ENCODE data around the gene GJB6. TPM values are rescaled to one million over a fixed set of nuclear protein-coding genes. Genes with fewer than 3 reads are reported as not detected.

GJB6 gene
- polyA plus RNA-seq, 2 of the 4 experiments (the other 2 are of a cell fraction), result 0.06 TPM; not detected in 1

DNA sequence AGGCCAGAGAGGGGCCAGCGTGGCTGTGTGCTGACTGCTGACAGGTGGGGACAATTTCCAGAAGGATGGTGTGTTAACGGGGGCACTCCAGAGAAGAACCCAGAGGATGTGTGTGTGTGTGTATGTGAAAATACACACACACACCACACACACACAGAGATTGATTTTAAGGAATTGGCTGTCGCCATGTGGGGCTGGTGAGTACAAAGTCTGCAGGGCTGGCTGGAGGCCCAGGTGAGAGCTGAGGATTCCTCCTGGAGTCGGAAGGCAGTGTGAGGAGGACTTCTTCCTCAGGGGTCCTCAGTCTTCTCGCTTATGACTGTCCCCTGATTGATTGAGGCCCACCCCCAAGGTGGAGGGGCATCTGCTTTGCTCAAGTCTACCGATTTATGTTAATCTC lies 7.6 kb upstream of the GJB6 start (continued):
- TF ChIP-seq ZNF302 (CRISPR knock-in tag; IDR thresholded peaks at IDR 0.05) (no peak), HOXA7 (CRISPR knock-in tag; IDR thresholded peaks at IDR 0.05) (no peak), KDM1A (IDR thresholded peaks at IDR 0.05; ENCODE audit: low read depth) (no peak), E2F6 (IDR thresholded peaks at IDR 0.05; ENCODE audit: borderline replicate concordance, low read depth) (no peak), CHD2 (IDR thresholded peaks at IDR 0.05; ENCODE audit: low read length, partially characterized antibody) (no peak), JUNB (IDR thresholded peaks at IDR 0.05) (no peak), CEBPB (IDR thresholded peaks at IDR 0.05) (no peak)
- TF ChIP-seq, protein P1, sequence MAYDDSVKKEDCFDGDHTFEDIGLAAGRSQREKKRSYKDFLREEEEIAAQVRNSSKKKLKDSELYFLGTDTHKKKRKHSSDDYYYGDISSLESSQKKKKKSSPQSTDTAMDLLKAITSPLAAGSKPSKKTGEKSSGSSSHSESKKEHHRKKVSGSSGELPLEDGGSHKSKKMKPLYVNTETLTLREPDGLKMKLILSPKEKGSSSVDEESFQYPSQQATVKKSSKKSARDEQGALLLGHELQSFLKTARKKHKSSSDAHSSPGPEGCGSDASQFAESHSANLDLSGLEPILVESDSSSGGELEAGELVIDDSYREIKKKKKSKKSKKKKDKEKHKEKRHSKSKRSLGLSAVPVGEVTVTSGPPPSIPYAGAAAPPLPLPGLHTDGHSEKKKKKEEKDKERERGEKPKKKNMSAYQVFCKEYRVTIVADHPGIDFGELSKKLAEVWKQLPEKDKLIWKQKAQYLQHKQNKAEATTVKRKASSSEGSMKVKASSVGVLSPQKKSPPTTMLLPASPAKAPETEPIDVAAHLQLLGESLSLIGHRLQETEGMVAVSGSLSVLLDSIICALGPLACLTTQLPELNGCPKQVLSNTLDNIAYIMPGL (CRISPR knock-in tag; IDR thresholded peaks at IDR 0.05; ENCODE audit: borderline replicate concordance), result no peak

DNA sequence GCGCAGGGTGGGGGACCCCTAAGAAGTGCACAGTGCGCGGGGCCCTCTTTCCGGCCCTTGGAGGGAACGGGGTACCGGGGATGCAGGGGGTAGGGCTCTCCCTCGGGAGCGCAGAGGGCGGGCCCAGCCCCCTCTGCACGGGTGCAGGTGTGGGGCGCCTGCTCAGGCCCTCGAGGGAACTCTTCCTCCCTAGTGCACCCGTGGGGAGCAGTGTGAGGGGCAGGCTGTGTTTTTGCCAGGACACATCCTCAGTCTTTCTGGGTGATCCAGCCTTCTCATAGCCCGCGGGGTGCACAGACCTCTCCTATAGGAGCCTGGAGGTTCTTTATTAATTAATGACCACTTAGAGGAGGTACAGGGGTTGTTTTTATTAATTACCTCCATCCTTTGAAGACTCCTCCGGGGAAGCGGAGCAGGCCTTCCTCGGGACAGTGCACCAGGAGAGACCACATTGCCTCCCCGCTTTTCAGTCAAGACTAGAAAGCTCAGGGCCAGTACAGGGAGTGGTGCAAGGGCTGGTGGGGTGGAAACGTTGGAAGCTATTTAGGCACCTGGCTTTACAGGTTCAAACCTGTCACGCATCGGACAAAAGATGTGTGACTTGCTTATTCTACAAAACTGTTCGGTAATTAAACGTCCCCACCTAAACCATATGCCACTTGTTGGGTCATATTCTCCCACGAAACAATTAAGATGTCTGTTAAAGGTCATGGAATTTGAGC lies 598 bp upstream of the GJB6 start:
- peak overlapping the region in 1 of 2 experiments; percentile 71; a peak in 2 of 6 replicates for H3K27ac ChIP-seq
- DNase-seq (ENCODE audit: low read depth in 1 of 2, low spot score in 1 of 2) (no peak), ATAC-seq (no peak), FAIRE-seq (no peak)
- ChIA-PET CTCF (no interaction called here), POLR2A (no interaction called here)
- H3K9me3 ChIP-seq, result no peaks in the 10 kb centered on the region
- H3K4me1 ChIP-seq, result no peaks in the 10 kb centered on the region
- H3K4me3 ChIP-seq, result peak overlapping the region; percentile 47
- 83% methylated on average over 11 of the region's 25 CpGs for WGBS (ENCODE audit: missing lambda C conversion rate)
- no peak for TF ChIP-seq ESRRA (IDR thresholded peaks at IDR 0.05; ENCODE audit: borderline replicate concordance, low read length)
- TF ChIP-seq SREBF2 (IDR thresholded peaks at IDR 0.05), result no peak
- TF ChIP-seq PHF8 (IDR thresholded peaks at IDR 0.05; ENCODE audit: borderline replicate concordance, low read depth), result no peak
- no peak for TF ChIP-seq RCOR1 (IDR thresholded peaks at IDR 0.05; ENCODE audit: low read depth, low read length)
- TF ChIP-seq EHF (CRISPR knock-in tag; IDR thresholded peaks at IDR 0.05), result no peak
- TF ChIP-seq KDM5A (IDR thresholded peaks at IDR 0.05), result no peak
- no peak for TF ChIP-seq RAD21 (conservative IDR thresholded peaks at IDR 0.05 in 1 of 2, IDR thresholded peaks at IDR 0.05 in 1 of 2)
- TF ChIP-seq ELK1 (IDR thresholded peaks at IDR 0.05; ENCODE audit: low read depth, low read length), result no peak
- TF ChIP-seq NR3C1 (IDR thresholded peaks at IDR 0.05), result no peak
- no peak for TF ChIP-seq EHMT2 (IDR thresholded peaks at IDR 0.05; ENCODE audit: low read depth)
- no peak for TF ChIP-seq ATOH8 (CRISPR knock-in tag; IDR thresholded peaks at IDR 0.05; ENCODE audit: low read depth)
- no peak for TF ChIP-seq MYC (IDR thresholded peaks at IDR 0.05; ENCODE audit: borderline replicate concordance, low read length)
- no peak for TF ChIP-seq RNF2 (IDR thresholded peaks at IDR 0.05; ENCODE audit: borderline replicate concordance, low read depth)
- TF ChIP-seq ZC3H11A (IDR thresholded peaks at IDR 0.05), result no peak
- peak overlapping the region; percentile 90 for H3K4me2 ChIP-seq

Data from A549 (cell line).